AG04449 (cell line): ENCODE measurements around the gene CATSPERE.
"Not testable (repeated sequence)": the region's sequence is repeated elsewhere in the genome, so short reads cannot be mapped to it uniquely, and the experiment has no call there.

Source experiments
- CTCF ChIA-PET: fragments of 350-600 bp; formaldehyde crosslinking; extraction: SDS; loops from one replicate; lab custom pipeline; 2021; ENCODE audit warnings: antibody characterized with exemption; lab: Yijun Ruan, JAX
- POLR2A ChIA-PET: fragments of 400-600, 350-600 bp; formaldehyde crosslinking; extraction: SDS; loops from one replicate; lab custom pipeline; 2020; ENCODE audit warnings: antibody characterized with exemption, inconsistent platforms; lab: Yijun Ruan, JAX
- DNase-seq: peaks from one replicate; pipeline ENCODE4 v3.0.0-alpha.2; 2010; ENCODE audit warnings: low read depth, low spot score
- H3K4me3 ChIP-seq: 2 replicates; pipeline ENCODE4 v1.5.1; 2011; ENCODE audit warnings: low read depth, mild to moderate bottlenecking, control low read depth, low read length
- TF ChIP-seq, protein P1 (sequence below): IDR thresholded peaks from one replicate; pipeline ENCODE4 v1.5.1; 2011; ENCODE audit warnings: mild to moderate bottlenecking, moderate library complexity, low read length, control low read depth, inconsistent platforms; ENCODE audit not compliant: insufficient read depth; ENCODE audit errors: missing control alignments

Gene CATSPERE

DNA sequence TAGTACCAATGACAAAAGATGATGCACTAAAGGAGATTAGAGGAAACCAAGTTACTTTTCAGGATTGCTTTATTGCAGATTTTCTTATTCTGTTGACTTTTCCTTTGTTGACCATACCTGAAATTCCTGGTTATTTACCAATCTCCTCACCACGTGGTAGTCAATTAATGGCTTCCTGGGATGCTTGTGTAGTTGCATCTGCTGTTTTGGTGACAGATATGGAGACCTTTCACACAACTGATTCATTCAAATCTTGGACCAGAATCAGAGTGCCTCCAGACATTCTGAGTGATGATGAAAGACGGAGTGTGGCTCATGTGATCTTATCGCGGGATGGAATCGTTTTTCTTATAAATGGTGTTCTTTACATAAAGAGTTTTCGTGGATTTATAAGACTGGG, 91.3 kb downstream of the CATSPERE start:
- ChIA-PET CTCF (no interaction called here), POLR2A (no interaction called here)
- no peak for DNase-seq
- TF ChIP-seq, protein P1, sequence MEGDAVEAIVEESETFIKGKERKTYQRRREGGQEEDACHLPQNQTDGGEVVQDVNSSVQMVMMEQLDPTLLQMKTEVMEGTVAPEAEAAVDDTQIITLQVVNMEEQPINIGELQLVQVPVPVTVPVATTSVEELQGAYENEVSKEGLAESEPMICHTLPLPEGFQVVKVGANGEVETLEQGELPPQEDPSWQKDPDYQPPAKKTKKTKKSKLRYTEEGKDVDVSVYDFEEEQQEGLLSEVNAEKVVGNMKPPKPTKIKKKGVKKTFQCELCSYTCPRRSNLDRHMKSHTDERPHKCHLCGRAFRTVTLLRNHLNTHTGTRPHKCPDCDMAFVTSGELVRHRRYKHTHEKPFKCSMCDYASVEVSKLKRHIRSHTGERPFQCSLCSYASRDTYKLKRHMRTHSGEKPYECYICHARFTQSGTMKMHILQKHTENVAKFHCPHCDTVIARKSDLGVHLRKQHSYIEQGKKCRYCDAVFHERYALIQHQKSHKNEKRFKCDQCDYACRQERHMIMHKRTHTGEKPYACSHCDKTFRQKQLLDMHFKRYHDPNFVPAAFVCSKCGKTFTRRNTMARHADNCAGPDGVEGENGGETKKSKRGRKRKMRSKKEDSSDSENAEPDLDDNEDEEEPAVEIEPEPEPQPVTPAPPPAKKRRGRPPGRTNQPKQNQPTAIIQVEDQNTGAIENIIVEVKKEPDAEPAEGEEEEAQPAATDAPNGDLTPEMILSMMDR, result no peak
- no peak overlapping the region for H3K4me3 ChIP-seq

DNA sequence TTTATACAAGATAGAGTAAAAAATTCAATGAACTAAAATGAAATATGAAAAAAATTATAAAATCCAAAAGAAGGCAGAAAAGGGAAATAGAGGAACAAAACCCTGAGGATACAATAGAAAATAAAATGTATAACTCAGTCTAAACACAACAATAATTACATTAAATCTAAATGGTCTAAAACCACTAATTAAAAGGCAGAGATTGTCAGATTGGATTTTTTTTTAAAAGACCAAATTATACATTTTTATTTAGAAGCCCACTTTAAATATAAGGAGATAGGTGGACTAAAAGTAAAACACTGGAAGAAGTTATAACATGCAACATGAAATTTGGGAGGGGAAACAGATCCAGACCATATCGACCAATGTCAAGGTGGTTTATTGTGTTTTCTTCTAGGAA, 95.2 kb downstream of the CATSPERE start:
- DNase-seq, result no peak
- H3K4me3 ChIP-seq, result no peak overlapping the region
- ChIA-PET CTCF (no interaction called here), POLR2A (no interaction called here)
- TF ChIP-seq, protein P1, result no peak

DNA sequence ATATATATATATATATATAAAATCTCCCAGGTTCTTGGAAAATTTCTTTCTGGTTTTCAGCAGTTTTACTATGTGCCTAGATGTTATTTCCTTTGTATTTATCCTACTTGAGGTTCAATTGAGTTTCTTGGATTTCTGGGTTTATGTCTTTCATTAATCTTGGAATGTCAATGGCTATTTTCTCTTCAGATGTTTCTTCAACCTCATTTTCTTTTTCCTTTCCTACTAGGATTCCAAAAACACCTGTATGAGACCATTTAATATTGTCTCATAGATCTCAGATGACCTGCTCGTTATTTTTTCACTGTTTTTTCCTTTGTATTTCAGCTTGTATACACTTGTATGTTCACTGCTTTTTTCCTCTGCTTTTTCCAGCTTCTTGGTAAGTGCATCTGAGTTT, 96.5 kb downstream of the CATSPERE start:
- TF ChIP-seq, protein P1, result no peak
- CTCF ChIA-PET, result no interaction called here
- POLR2A ChIA-PET, result no interaction called here

DNA sequence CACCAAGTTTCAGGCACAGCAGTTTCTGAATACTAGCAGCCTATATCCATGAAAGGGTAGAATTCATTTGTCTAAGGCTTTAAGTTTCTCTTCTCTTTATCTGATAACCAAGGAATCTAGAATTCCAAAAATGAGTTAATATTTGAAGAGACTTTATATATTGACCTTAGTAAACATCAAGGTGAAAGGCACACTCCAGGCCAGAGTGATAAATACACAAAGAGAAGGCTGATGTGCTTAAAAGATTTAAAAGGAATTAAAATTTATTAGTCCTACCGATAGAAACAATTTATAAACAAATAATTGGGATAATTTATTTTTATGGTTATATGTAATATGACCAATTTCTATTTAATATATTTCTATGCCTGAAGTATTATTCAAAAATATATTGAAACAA, 98.5 kb downstream of the CATSPERE start:
- ChIA-PET POLR2A (no interaction called here), CTCF (no interaction called here)
- H3K4me3 ChIP-seq, result no peak overlapping the region
- TF ChIP-seq, protein P1, result no peak
- DNase-seq, result no peak

More for the DNA sequence above, 96.5 kb downstream of the CATSPERE start:
- H3K4me3 ChIP-seq, result no peak overlapping the region
- DNase-seq, result no peak

DNA sequence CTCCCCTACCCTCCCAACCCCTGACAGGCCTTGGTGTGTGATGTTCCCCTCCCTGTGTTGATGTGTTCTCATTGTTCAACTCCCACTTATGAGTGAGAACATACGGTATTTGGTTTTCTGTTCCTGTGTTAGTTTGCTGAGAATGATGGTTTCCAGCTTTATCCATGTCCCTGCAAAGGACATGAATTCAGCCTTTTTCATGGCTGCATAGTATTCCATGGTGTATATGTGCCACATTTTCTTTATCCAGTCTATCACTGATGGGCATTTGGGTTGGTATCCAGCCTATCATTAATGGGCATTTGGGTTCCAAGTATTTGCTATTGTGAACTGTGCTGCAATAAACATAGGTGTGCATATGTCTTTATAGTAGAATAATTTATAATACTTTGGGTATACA, 101.8 kb downstream of the CATSPERE start:
- DNase-seq, CTCF ChIA-PET, POLR2A ChIA-PET, H3K4me3 ChIP-seq: not testable (repeated sequence)

DNA sequence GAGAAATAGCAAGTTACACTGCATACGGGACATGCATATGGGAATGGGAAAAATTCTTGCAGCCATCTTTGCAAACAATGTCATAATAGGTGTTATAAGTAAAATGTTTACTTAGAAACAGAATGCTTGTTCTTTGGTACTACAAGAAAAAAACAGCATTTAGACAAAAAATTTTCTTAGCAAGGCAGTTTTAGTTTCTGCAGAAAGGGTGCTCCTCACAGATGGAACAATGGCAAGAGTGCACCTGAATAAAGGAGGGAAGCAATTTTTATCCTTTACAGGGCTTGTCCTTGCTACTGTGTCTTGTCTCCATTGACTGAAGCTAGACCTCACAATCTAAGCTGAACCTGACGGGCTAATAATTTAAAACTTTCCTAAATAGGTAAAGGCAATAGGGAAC, 112.7 kb downstream of the CATSPERE start:
- CTCF ChIA-PET, result no interaction called here
- POLR2A ChIA-PET, result no interaction called here

DNA sequence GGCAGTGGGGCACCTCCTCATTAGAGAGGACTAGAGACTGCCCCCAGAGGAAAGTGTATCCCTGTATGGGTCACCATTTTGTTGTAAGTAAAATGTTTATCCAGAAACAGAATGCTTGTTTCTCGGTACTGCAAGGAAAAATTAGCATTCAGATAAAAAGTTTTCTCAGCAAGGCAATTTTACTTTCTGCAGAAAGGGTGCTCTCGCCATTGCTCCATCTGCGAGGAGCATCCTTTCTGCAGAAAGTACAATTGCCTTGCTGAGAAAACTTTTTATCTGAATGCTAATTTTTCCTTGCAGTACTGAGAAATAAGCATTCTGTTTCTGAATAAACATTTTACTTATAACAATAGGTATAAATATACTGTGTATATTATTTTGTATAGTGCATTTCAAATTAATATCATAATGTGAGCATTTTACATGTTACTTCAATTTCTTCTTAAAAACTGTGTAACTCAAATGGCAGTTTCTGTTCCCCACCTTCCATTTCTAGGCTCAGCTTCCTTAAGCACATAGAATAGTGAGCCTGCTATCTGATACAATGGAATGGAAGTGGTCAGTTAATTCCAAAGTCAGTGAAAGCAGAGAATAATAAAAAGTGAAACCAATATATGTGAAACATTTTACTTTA, 115.3 kb downstream of the CATSPERE start:
- H3K4me3 ChIP-seq, result no peak overlapping the region
- CTCF ChIA-PET, result no interaction called here
- TF ChIP-seq, protein P1, result no peak
- DNase-seq, result no peak
- POLR2A ChIA-PET, result no interaction called here

More for the DNA sequence above, 112.7 kb downstream of the CATSPERE start:
- DNase-seq, result no peak
- H3K4me3 ChIP-seq, result no peak overlapping the region
- TF ChIP-seq, protein P1, result no peak

DNA sequence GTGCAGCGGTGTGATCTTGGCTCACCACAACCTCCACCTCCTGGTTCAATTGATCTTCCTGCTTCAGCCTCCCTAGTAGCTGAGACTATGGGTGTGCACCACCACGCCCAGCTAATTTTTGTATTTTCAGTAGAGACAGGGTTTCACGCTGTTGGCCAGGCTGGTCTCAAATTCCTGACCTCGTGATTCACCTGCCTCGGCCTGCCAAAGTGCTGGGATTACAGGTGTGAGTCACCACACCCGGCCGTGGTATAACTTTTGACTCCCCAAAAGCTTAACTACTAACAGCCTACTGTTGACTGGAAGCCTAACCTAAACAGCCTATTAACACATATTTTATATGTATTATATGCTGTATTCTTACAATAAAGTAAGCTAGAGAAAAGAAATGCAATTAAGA, 117.1 kb downstream of the CATSPERE start:
- H3K4me3 ChIP-seq, CTCF ChIA-PET, POLR2A ChIA-PET, DNase-seq: not testable (repeated sequence)
